H1 (cell line): Measurements from ENCODE around the gene NEUROD4. TPM values are rescaled to one million over a fixed set of nuclear protein-coding genes. Genes with fewer than 3 reads are reported as not detected.

Experiments used
- CTCF ChIP-seq, 3 experiments: IDR thresholded peaks; 1 replicate in 2 of 3; 2 replicates in 1 of 3; pipeline versions ENCODE4 v1.5.1 to v1.6.1; 2011; ENCODE audit warnings: low read length in 3 of 3, mild to moderate bottlenecking in 3 of 3, inconsistent platforms in 2 of 3, low read depth in 1 of 3, moderate library complexity in 1 of 3; ENCODE audit not compliant: insufficient read depth in 1 of 3; ENCODE audit errors: control extremely low read depth in 1 of 3
- SP1 ChIP-seq: IDR thresholded peaks from 2 replicates; pipeline ENCODE4 v1.6.1; 2011; ENCODE audit warnings: low read depth, low read length
- SRF ChIP-seq: IDR thresholded peaks from 2 replicates; pipeline ENCODE4 v1.6.1; 2011; ENCODE audit warnings: mild to moderate bottlenecking, low read depth, low read length, moderate library complexity
- polyA plus RNA-seq, 7 experiments: library from polyadenylated mRNA; depleted of rRNA in 3 of 7; stranded (reverse) in 5 of 7; unstranded in 2 of 7; fragments of >200 nt in 5 of 7; fragments of 200-250 nt in 2 of 7; gene quantifications; 1 replicate in 5 of 7; 2 replicates in 1 of 7; 4 replicates in 1 of 7; pipeline versions ENCODE4 v1.2.1 to v1.2.3, GENCODE V29; 2011 to 2013; ENCODE audit warnings: missing spikeins in 2 of 7, mixed read lengths in 2 of 7
- total RNA-seq: library from RNA; stranded (reverse); fragmentation: NEBNext Ultra II Directional; extraction: Animal tissue kit (Norgen Biotek cat#: 25700); gene quantifications from 2 replicates; pipeline ENCODE4 v1.2.1, GENCODE V29; 2021

NEUROD4 gene
- total and polyA plus RNA-seq, 2 of the 8 experiments (the other 6 are each of a cell fraction or from before 2014, with no cell fraction given) = not detected

- TF ChIP-seq CTCF (IDR thresholded peaks at IDR 0.05; ENCODE audit: control extremely low read depth in 1 of 3, insufficient read depth in 1 of 3, low read depth in 1 of 3, low read length in 3 of 3) (no peak), SP1 (no peak), SRF (no peak)
These were observed 21.7 kb downstream of the NEUROD4 start (continued) for GRCh38 chr12:55041345-55042055.
